Lung microvascular endothelial cell (primary cell): ENCODE measurements around the gene ADARB2. TPM values are rescaled to one million over a fixed set of nuclear protein-coding genes. Genes with fewer than 3 reads are reported as not detected.

Experiments used
- DNase-seq, 2 donors: peaks; one replicate each; pipeline versions ENCODE4 v3.0.0 to v3.0.0-alpha.2; 2010; ENCODE audit warnings: low read depth in 2 of 2
- total RNA-seq: library from RNA; depleted of rRNA; stranded (reverse); fragments of >200 nt; gene quantifications from 2 replicates; pipeline ENCODE4 v1.2.1, GENCODE V29; 2014

ADARB2 gene
- total RNA-seq, 1 donor from 2014 or later = 2.0 TPM

DNA sequence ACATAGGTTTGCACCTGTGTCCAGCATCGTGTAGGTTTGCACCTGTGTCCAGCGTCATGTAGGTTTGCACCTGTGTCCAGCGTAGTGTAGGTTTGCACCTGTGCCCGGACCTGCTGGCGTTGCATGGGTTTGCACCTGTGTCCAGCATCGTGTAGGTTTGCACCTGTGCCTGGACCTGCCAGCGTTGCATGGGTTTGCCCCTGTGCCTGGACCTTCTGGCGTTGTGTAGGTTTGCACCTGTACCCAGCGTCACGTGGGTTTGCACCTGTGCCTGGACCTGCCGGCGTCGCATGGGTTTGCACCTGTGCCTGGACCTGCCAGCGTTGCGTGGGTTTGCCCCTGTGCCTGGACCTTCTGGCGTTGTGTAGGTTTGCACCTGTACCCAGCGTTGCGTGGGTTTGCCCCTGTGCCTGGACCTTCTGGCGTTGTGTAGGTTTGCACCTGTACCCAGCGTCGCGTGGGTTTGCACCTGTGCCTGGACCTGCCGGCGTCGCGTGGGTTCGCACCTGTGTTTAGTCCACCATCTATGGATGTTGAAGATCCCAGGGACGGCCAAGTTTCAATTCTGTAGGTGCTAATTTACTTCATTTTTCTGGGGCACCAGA, 523.2 kb downstream of the ADARB2 start:
- DNase-seq = no peak

DNA sequence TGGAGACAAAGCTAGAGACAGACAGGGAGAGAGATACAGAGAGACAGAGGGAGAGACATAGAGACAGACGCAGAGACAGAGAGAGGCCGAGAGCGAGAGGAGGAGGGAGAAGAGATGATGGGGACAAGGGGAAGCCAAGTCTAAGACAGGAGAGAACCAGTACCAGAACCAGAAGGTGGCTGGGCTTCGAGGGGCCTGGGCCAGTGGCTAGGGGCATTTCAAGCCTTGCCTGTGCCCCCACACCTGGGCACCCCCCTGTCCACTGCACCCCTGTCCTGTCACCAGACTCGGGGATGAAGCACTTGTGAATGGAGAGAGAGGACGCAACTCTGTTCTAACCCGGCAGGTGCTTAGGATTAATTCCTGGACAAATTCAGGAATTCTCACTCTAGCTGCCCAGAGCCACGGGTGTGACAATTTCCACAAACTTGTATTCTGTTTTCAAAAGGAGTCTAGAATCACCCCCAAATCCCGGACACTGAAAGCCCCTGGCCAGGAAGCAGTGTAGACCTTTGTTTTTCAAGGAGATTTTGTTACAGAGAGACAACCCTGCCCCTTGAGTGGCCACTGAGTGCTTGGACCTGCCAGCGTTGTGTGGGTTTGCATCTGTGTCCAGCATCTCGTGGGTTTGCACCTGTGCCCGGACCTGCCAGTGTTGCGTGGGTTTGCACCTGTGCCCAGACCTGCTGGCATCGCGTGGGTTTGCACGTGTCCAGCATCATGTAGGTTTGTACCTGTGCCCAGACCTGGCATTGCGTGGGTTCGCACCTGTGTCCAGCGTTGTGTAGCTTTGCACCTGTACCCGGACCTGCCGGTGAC, 523.9 kb downstream of the ADARB2 start:
- no peak for DNase-seq

DNA sequence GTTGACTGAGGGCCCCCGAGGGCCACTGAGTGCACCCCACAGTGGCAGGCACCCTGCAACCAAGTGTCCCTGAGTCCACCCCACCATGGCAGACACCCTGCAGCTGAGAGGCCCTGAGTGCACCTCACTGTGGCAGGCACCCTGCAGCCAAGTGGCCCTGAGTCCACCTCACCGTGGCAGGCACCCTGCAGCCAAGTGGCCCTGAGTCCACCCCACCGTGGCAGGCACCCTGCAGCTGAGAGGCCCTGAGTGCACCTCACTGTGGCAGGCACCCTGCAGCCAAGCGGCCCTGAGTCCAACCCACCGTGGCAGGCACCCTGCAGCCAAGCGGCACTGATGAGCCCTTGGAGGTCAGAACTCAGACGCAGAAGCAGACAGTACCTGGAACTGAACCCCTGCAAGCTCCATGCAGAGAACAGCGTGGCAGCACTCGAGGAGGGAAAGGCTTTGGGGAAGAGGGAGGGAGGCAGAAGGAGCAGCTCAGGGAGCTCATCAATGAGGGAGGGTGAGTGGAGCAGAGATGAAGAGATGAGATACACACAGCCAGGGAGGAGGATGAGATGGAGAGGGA, 524.7 kb downstream of the ADARB2 start:
- DNase-seq = no peak

DNA sequence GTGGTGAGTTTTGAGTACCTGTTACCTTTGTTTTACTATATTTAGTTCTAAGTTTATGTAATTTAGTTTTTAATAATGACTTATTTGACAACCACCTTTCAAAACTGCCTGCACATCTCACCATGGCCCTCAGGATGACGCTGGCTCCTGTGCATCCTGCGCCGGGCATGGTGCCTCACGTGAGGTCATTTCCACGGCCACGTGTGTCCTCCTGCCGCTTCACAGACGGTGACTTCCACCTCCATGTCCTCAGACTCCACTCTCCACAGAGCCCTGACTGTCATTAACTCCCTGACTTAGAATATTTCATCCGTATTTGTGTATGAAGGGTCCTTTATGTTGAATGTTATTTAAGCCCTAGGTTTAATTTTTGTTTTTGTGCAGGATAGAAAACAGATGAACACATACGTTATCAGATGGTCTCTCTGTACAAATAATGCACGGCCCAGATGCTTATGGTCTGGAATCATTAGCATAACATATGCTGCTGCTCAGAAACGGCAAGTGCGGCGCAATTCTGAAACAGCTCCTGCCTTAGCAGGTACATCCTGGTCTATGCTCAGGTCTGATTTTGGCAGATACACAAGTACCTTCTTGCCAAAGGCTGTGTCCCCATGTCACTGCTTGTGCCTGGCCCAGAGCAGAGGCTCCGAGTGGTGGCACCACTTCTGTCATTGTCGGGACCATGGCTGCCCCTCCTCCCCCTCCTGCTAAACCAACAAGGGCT, 525.3 kb downstream of the ADARB2 start:
- no peak for DNase-seq

DNA sequence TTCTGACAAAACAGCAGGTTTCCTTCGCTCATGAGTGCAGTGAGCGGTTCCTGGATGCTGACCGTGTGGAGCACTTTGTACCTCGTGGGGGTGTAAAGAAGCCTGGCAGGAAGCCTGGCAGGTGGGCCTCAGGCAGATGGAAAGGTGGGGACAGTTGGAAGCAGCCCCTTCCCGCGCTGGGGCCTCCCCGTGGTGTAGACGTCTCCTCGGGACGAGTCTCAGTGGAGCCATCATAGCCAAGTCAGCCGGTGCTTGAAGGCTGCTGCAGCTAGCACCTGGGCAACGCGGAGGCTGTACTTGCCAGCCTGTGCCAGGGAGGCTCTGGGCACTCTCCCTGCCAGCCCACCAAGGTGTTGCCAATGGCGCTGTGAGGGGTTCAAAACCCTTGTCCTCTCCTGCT, 526.7 kb downstream of the ADARB2 start:
- DNase-seq = no peak

DNA sequence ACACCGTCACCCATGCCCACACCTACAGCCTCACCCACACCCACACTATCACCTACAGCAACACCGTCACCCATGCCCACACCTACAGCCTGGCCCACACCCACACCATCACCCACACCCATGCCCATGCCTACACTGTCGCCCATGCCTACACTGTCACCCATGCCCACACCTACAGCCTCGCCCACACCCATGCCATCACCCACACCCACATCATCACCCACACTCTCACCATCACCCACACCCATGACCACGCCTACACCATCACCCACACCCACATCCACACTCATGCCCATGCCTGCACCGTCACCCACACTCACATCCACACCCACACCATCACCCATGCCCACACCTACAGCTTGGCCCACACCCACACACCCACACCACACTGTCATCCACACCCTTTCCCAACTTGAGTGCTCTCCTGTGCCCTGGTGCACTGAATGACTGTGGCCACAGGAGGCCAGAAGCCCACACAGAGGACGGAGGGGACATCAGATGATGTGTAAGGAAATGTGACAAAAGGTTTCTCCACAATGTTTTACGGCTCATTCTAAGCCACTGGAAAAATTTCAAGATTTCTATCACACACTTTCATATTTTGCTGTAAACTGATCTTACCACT, 527.9 kb downstream of the ADARB2 start:
- no peak for DNase-seq

DNA sequence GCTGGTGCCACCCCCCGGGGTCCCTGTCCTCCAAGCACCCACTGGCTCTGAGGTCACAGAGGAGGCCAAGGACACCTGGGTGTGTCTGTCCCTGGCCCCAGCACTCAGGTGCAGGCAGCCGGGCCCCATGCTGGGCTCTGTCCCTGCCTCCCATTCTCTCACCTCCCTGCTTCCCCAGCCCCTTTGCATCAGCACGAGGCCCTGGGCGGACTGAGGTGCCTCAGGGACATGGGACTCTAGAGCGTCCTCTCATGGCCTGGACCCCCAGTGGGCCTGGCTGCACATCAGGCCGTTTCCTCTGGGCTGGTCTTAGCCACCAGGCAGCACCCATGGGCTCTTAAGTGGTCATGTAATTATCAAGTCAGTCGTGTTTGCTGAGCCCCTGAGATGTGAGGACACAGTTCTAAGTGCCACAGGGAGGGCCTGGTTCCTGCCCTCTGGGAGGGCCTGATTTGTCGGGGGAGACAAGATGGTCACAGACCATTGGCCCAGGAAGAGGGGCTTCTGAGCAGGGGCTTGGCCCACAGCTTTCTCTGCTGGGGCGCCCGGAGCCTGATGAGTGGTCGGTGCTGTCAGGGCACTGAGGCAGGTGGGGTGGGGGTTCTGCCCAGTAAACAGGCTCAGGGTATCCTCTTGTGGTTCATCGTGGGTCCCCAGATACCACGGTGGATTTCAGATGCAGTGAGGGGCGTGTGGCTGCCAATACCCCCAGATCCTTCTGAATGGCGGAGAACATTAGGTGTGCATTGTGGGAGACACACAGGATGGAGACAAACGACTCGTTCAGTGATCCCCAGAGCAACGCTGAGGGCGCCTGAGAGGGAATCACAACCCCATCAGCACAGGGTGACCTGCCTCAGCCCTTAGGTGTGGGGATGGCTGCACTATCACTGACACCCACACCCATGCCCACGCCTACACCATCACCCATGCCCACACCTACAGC, 528.7 kb downstream of the ADARB2 start:
- no peak for DNase-seq

DNA sequence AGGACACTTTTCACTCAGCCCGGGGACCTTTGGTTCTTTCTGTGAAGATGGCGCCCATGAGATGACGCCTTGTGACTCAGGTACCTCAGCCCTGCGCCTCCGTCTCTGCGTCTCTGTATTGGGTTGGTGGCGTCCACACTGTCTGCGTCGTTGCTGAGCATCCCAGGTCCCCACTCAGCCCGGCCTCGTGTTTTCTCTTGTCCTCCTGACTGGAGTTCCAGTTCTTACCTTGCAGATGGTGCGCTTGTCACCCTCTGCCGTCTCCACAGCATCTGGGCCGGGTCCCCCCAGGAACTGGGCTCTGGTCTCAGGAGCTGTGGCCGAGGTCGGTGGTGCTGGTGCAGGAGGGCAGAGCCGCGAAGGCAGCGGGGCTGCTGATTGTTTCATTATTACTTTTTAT, 530.7 kb downstream of the ADARB2 start:
- no peak for DNase-seq

DNA sequence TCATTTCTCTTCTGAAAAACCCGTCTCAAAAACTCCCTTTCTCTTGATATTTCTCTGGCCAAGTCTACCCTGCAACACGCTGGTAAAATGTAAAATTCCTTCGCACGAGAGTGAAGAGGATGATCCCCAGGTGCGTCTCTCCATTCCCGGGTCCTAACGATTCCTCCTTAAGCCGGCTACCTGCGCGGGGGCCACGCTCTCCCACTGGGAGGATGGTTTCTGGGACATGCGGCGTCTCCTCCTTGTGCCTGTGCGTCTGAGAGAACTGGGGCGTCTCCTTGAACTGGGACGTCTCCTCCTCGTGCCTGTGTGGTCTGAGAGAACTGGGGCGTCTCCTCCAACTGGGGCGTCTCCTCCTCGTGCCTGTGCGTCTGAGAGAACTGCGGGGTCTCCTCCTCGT, 531.2 kb downstream of the ADARB2 start:
- DNase-seq = no peak

DNA sequence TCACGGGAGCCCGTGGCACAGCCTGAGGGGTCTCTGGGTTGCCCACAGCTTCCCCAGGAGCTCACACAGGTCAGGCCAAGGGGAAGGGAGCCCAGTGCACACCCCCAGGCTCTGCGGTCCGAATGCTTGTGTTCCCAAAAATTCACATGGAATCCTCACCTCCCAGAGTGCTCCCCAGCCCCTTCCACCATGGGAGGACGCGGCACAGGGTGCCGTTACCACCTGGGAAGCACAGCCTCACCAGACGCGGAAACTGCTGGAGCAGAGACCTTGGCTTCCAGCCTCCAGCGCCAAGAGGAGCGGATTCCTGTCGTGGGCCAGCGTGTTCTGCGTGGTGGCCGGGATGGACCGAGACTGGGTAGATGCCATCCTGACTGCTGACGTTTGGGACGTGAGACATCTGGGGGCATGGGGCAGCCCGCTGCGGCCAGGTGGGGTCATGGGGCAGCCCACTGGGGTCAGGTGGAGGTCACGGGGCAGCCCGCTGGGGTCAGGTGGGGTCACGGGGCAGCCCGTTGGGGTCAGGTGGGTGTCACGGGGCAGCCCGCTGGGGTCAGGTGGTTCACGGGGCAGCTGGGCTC, 531.8 kb downstream of the ADARB2 start:
- DNase-seq = no peak

DNA sequence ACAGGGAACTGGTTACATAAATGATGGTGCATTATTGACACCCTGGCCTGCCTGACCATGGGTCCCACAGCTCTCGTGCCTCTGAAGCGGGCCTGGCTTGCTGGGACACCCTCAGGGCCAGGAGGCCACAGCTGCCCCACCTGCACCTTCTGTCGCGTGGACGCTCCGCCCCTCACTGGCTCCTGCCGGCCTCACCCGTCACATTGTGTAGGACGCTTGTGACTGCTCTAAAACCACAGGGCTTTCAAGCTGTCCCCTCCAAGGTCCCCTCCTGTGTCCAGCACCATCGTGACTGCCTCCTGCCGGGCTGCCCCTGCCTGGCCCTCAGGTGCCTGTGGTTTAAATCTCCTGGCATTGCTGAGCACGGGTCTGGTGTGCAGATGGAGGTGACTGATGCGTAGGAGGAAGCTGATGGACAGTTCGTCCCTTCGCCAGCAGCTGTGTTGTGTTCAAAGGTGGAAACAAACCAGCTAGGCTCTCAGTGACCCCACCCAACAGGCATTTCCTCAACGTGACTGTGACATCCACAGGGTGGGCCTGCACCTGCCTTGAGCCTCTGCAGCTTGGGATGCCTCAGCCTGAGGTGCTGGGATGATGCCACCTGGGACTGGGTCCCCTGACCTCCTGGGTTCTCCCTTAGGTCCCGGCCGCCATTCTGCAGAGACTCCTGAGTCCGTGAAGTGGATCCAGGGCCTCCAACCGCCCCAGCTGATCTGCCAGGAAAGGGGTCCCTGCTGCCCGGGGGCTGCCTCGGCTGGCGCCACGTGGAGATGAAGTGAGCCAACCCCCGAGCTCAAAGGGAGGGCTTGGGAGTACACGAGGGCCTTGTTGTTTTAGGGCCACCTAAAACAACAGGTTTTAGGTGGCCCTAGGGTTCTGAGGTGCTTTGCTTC, 532.6 kb downstream of the ADARB2 start:
- DNase-seq = no peak

DNA sequence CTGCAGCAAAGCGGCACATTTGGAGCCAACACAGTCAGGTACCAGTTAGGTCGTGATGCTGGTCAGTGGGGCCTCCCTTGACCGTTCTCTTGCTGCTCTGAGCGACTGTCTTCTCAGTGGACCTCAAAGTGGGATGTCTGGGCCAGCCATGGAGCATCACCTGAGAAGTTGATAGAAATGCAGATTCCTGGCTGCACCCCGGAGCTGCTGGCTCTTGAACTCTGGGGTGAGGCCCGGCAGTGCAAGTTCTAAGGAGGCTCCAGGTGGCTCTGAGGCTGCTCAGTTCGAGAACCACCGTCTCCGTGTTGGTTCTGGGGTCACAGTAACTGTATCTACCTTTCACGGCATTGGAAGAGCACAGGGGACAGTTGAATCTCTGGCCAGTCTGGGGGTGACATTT, 533.6 kb downstream of the ADARB2 start:
- DNase-seq = no peak

DNA sequence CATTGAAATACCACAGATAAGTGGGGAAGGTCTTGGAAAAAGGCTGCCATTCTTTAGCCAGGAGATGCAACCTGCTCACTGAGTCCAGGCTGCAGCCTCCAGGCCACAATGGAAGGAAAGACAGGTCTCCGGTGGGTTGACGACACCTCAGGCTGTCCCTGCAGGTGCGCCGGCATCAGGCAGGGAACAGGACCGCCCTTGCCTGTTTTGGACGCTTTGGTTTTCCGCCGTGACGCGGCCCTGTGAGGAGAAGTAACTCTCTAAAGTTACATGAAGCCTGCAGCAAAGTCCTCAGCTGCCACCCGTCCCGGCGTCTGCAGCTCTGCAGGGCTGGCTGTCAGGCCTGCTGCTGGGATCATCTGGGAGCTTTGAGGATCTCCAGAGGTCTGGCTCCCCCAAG, 534.1 kb downstream of the ADARB2 start:
- no peak for DNase-seq

DNA sequence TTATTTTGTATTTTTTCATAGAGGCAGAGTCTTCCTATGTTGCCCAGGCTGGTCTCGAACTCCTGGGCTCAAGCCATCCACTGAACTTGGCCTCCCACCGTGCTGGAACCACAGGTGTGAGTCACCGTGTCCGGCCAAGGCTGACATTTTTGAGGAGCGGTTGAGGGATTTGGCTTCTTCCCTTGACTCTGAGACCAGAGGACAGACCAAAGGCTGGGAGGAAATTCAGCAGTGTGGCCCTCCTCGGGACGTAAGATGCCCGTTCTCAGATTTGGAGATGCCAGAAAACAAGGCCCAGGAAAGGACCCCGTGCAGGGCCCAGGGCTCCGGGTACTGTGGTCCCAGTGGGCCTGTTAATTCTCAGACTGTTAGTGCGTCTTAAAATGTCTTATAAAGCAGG, 535.0 kb downstream of the ADARB2 start:
- no peak for DNase-seq

DNA sequence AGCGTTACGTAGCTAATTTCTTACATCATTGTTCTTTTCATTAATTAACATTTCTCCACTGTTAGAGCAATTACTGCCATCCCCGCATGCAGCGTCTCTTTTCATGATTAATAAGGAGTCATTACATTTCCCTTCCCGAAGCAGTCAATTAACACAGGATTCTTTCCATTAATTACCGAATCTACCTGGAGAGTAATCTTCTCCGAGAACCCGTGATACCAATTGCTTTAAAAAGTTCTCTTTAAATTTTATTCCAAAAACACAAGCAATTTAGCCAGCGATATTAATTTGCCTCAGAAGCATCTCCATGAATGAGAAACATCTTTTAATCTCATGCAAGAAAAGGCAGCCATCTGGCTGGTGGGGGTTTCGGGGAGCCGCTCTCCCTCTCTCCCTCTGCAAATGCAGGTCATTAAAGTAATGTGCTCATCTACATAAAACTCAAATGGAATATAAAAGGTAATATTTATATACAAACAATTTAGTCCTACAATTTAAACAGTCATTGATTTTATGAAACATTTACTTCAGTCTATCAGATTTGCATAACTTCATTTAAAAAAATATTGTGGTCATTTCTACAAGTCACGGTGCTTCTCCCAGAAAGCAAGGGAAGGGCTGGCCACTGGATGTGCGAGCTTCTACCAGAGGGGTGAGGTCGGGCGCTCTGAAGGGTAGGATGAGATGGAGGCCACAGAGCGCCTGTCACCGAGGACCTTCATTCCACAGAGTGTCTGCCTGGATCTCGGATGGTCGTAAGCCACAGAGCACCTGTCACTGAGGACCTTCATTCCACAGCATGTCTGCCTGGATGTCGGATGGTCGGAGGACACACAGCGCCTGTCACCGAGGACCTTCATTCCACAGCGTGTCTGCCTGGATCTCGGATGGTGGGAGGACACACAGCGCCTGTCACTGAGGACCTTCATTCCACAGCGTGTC, 536.2 kb downstream of the ADARB2 start:
- no peak for DNase-seq

DNA sequence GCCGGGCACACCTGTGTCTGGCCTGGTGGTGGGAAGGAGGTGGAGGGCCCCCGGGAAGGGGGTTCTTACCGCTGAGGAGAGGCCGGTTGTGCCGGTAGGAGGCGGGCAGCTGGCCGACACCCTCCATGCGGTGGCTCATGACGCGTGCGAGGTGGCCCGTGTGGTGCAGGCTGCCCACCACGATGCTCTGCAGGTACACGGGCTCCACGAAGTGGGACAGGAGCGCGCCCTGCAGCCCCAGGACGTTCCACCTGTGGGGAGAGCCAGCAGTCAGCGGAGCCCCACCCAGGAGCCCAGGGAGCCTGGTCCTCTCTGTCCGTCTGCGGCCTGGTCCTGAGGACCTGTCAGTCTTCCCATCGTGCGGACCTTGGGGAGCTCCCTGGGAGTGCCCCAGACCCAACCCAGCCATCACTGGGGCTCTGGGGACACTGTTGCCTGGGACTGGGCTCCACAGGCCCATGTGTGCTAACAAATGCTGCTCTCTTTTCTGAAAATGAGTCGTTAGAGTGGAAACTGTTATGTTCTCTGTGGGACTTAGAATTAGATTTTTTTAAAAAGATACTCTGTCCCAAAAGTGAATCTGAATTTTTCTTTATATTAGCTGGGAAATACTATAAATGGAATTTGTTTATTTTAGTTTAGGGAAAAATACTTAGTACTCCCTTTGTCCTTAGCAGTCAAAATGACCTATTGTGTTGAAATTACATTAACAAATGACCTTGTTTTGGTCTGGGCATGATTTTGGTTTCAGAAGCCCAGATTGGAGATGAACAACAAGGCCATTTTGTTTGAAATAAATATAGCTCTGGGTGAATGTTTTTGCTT, 537.2 kb downstream of the ADARB2 start:
- no peak for DNase-seq

DNA sequence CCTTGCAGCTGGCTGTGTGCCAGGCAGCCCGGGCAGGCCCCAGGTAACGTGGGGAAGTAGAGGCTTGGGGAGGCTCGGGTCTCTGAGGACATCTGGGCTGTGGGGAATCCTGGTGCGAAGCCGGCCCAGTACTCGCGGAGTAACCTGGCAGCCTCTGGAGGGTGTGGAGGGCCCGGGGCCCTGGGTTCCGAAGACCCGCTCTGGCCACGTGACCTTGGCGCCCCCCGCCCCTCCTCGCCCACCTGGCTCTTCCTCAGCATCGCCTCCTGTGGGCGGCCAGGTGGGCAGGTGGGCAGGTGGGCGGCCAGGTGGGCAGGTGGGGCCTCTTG, 538.0 kb downstream of the ADARB2 start:
- no peak for DNase-seq
